Large intestine (tissue), 3 donors: Measurements from ENCODE around the gene ST7. TPM values are rescaled to one million over a fixed set of nuclear protein-coding genes. Genes with fewer than 3 reads are reported as not detected.
A peak's percentile ranks its signal among the peaks of the same experiment; 100 is the strongest.

Experiments
- DNase-seq, 2 donors: peaks; one replicate each; pipeline versions ENCODE4 v3.0.0 to v3.0.0-alpha.2; 2013
- H3K27ac ChIP-seq: one replicate; pipeline ENCODE4 v1.5.1; 2013; ENCODE audit warnings: low read length
- H3K27me3 ChIP-seq: 2 replicates; pipeline ENCODE4 v1.6.1; 2013; ENCODE audit warnings: low read length; ENCODE audit not compliant: control insufficient read depth, insufficient read depth
- H3K36me3 ChIP-seq: 2 replicates; pipeline ENCODE4 v1.6.1; 2013; ENCODE audit warnings: low read length; ENCODE audit not compliant: control insufficient read depth, insufficient read depth
- H3K4me1 ChIP-seq: one replicate; pipeline ENCODE4 v1.6.1; 2013; ENCODE audit warnings: low read length; ENCODE audit not compliant: control insufficient read depth, insufficient read depth
- H3K4me3 ChIP-seq: one replicate; pipeline ENCODE4 v1.5.1; 2013; ENCODE audit warnings: low read length
- H3K9me3 ChIP-seq: one replicate; pipeline ENCODE4 v1.6.1; 2013; ENCODE audit warnings: mild to moderate bottlenecking, low read depth, low read length, moderate library complexity; ENCODE audit not compliant: control insufficient read depth
- WGBS: methylation state at CpG from one replicate; pipeline ENCODE4 v1.1.5; 2013; ENCODE audit warnings: low lambda C conversion rate; ENCODE audit not compliant: insufficient coverage; 5-methylcytosine and 5-hydroxymethylcytosine counted together
- polyA plus RNA-seq: library from polyadenylated mRNA; unstranded; fragments of 120-200 nt; gene quantifications from one replicate; pipeline ENCODE4 v1.2.1, GENCODE V29; 2013

The ST7 gene
- polyA plus RNA-seq, 1 donor = 25.1 TPM

- peaks cover 20% of the 10 kb centered on the region for H3K36me3 ChIP-seq
- no peaks in the 10 kb centered on the region for H3K27me3 ChIP-seq
- no peaks in the 10 kb centered on the region for H3K4me1 ChIP-seq
- H3K9me3 ChIP-seq = no peaks in the 10 kb centered on the region
- H3K27ac ChIP-seq = no peak overlapping the region
- no peak overlapping the region for H3K4me3 ChIP-seq
- no peak for DNase-seq
- WGBS = 96% methylated on average over 3 of the region's 4 CpGs
Measured at GRCh38 chr7:117200786-117201458, 247.6 kb downstream of the ST7 start.

GRCh38 chr7:117202511-117202910, 249.2 kb downstream of the ST7 start:
- Histone ChIP-seq H3K9me3 (no peaks in the 10 kb centered on the region), H3K36me3 (peaks cover 20% of the 10 kb centered on the region), H3K27ac (no peak overlapping the region), H3K27me3 (no peaks in the 10 kb centered on the region), H3K4me1 (no peaks in the 10 kb centered on the region), H3K4me3 (no peak overlapping the region)
- 100% methylated on average over 1 of the region's 3 CpGs for WGBS
- no peak for DNase-seq

GRCh38 chr7:117203205-117203604, 249.9 kb downstream of the ST7 start:
- 100% methylated on average over 1 of the region's 1 CpG for WGBS
- Histone ChIP-seq H3K4me3 (no peak overlapping the region), H3K9me3 (no peaks in the 10 kb centered on the region), H3K27ac (no peak overlapping the region), H3K4me1 (no peaks in the 10 kb centered on the region), H3K27me3 (no peaks in the 10 kb centered on the region), H3K36me3 (peaks cover 19% of the 10 kb centered on the region)
- no peak for DNase-seq

GRCh38 chr7:117205873-117206272, 252.6 kb downstream of the ST7 start:
- H3K9me3 ChIP-seq = no peaks in the 10 kb centered on the region
- DNase-seq = no peak
- no peak overlapping the region for H3K4me3 ChIP-seq
- peaks cover 14% of the 10 kb centered on the region for H3K36me3 ChIP-seq
- no peaks in the 10 kb centered on the region for H3K27me3 ChIP-seq
- H3K27ac ChIP-seq = no peak overlapping the region
- H3K4me1 ChIP-seq = no peaks in the 10 kb centered on the region
- whole genome bisulfite sequencing = 100% methylated on average over 1 of the region's 2 CpGs

- Histone ChIP-seq H3K4me3 (no peak overlapping the region), H3K27ac (no peak overlapping the region), H3K9me3 (no peaks in the 10 kb centered on the region), H3K27me3 (no peaks in the 10 kb centered on the region), H3K4me1 (no peaks in the 10 kb centered on the region), H3K36me3 (peaks cover 17% of the 10 kb centered on the region)
- no CpG with 5 or more reads among the region's 4 CpGs for WGBS
- no peak for DNase-seq
Measured at GRCh38 chr7:117208257-117208656, 255.0 kb downstream of the ST7 start.

GRCh38 chr7:117210397-117210796, 257.1 kb downstream of the ST7 start:
- Histone ChIP-seq H3K27ac (no peak overlapping the region), H3K27me3 (no peaks in the 10 kb centered on the region), H3K4me3 (no peak overlapping the region), H3K9me3 (no peaks in the 10 kb centered on the region), H3K4me1 (no peaks in the 10 kb centered on the region), H3K36me3 (peaks cover 17% of the 10 kb centered on the region)
- WGBS = 80% methylated on average over 1 of the region's 4 CpGs
- no peak for DNase-seq

GRCh38 chr7:117210908-117211307, 257.6 kb downstream of the ST7 start:
- 80% methylated on average over 1 of the region's 3 CpGs for WGBS
- Histone ChIP-seq H3K27ac (no peak overlapping the region), H3K4me1 (no peaks in the 10 kb centered on the region), H3K27me3 (no peaks in the 10 kb centered on the region), H3K4me3 (no peak overlapping the region), H3K9me3 (no peaks in the 10 kb centered on the region), H3K36me3 (peaks cover 19% of the 10 kb centered on the region)
- DNase-seq = no peak

GRCh38 chr7:117211614-117212013, 258.3 kb downstream of the ST7 start:
- Histone ChIP-seq H3K36me3 (peaks cover 19% of the 10 kb centered on the region), H3K27ac (no peak overlapping the region), H3K27me3 (no peaks in the 10 kb centered on the region), H3K4me1 (no peaks in the 10 kb centered on the region), H3K9me3 (no peaks in the 10 kb centered on the region), H3K4me3 (no peak overlapping the region)
- no peak for DNase-seq

- H3K27me3 ChIP-seq = no peaks in the 10 kb centered on the region
- H3K36me3 ChIP-seq = peaks cover 18% of the 10 kb centered on the region
- no peak overlapping the region for H3K27ac ChIP-seq
- peak; percentile 28 to 39 for DNase-seq
- no peaks in the 10 kb centered on the region for H3K4me1 ChIP-seq
- no peak overlapping the region for H3K4me3 ChIP-seq
- H3K9me3 ChIP-seq = no peaks in the 10 kb centered on the region
- 88% methylated on average over 1 of the region's 5 CpGs for WGBS
Measured at GRCh38 chr7:117212969-117213877, 259.9 kb downstream of the ST7 start.

- 100% methylated on average over 1 of the region's 1 CpG for WGBS
- H3K36me3 ChIP-seq = peaks cover 21% of the 10 kb centered on the region
- H3K4me1 ChIP-seq = no peaks in the 10 kb centered on the region
- no peaks in the 10 kb centered on the region for H3K9me3 ChIP-seq
- DNase-seq = no peak
- no peak overlapping the region for H3K4me3 ChIP-seq
- H3K27ac ChIP-seq = no peak overlapping the region
- H3K27me3 ChIP-seq = no peaks in the 10 kb centered on the region
Measured at GRCh38 chr7:117216010-117216409, 262.7 kb downstream of the ST7 start.
